HFFc6 (cell line): ENCODE data around the gene MRPS33. TPM values are rescaled to one million over a fixed set of nuclear protein-coding genes. Genes with fewer than 3 reads are reported as not detected.

Source experiments
- DNase-seq: peaks from one replicate; pipeline ENCODE4 v3.0.0-alpha.2; 2018
- H3K27ac Mint-ChIP-seq: 2 replicates; pipeline ENCODE4 v1.8.0; 2020; ENCODE audit warnings: mild to moderate bottlenecking, mixed read lengths
- H3K27me3 Mint-ChIP-seq: 2 replicates; pipeline ENCODE4 v1.8.0; 2021; ENCODE audit warnings: mild to moderate bottlenecking, moderate library complexity, mixed read lengths; ENCODE audit not compliant: insufficient read depth
- H3K36me3 Mint-ChIP-seq: 2 replicates; pipeline ENCODE4 v1.8.0; 2021; ENCODE audit warnings: low read depth, mixed read lengths
- H3K4me1 Mint-ChIP-seq: 2 replicates; pipeline ENCODE4 v1.8.0; 2020; ENCODE audit warnings: low read depth, mixed read lengths
- H3K4me3 Mint-ChIP-seq: 2 replicates; pipeline ENCODE4 v1.8.0; 2020; ENCODE audit warnings: mild to moderate bottlenecking, moderate library complexity, mixed read lengths
- H3K9me3 Mint-ChIP-seq: 2 replicates; pipeline ENCODE4 v1.8.0; 2020; ENCODE audit warnings: mild to moderate bottlenecking, mixed read lengths
- total RNA-seq, 6 experiments: library from RNA; stranded (reverse); fragmentation: NEBNext Ultra II Directional; extraction: Animal tissue kit (Norgen Biotek cat#: 25700); gene quantifications; 2 replicates in 1 of 6; 3 replicates in 5 of 6; pipeline ENCODE4 v1.2.3, GENCODE V29; 2021
- TF ChIP-seq, protein P1 (sequence below): fragments of 200-600 bp; sonication (generic); IDR thresholded peaks from 2 replicates; pipeline ENCODE4 v1.5.0; 2021; ENCODE audit warnings: antibody characterized with exemption, mild to moderate bottlenecking

Gene MRPS33
- total RNA-seq, 6 experiments from 2014 or later, result 61.7 to 78.9 (median 68.1) TPM

DNA sequence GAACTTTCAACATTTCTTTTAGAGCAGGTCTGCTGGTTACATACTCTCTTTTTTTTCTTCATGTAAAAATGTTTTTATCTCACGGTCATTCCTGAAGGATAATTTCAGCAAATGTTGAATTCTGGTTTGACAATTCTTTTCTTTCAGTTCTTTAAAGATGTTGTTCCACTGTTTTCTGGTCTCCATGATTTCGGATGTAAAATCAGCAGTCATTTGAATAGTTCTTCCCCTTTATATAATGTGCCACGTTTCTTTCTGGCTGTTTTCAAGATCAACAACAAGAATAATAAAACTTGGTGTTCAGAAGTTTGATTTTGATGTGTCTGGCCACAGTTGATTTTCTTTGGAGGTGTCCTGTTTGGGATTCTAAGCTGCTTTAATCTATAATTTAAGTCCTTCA lies 14.0 kb upstream of the MRPS33 start:
- H3K27me3 Mint-ChIP-seq, result peaks cover 6% of the 10 kb centered on the region
- H3K4me3 Mint-ChIP-seq, result no peak overlapping the region
- H3K36me3 Mint-ChIP-seq, result peaks cover 20% of the 10 kb centered on the region
- H3K9me3 Mint-ChIP-seq, result peaks cover 25% of the 10 kb centered on the region
- no peak overlapping the region for H3K27ac Mint-ChIP-seq
- TF ChIP-seq, protein P1, sequence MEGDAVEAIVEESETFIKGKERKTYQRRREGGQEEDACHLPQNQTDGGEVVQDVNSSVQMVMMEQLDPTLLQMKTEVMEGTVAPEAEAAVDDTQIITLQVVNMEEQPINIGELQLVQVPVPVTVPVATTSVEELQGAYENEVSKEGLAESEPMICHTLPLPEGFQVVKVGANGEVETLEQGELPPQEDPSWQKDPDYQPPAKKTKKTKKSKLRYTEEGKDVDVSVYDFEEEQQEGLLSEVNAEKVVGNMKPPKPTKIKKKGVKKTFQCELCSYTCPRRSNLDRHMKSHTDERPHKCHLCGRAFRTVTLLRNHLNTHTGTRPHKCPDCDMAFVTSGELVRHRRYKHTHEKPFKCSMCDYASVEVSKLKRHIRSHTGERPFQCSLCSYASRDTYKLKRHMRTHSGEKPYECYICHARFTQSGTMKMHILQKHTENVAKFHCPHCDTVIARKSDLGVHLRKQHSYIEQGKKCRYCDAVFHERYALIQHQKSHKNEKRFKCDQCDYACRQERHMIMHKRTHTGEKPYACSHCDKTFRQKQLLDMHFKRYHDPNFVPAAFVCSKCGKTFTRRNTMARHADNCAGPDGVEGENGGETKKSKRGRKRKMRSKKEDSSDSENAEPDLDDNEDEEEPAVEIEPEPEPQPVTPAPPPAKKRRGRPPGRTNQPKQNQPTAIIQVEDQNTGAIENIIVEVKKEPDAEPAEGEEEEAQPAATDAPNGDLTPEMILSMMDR, result no peak
- DNase-seq, result no peak
- H3K4me1 Mint-ChIP-seq, result no peaks in the 10 kb centered on the region

DNA sequence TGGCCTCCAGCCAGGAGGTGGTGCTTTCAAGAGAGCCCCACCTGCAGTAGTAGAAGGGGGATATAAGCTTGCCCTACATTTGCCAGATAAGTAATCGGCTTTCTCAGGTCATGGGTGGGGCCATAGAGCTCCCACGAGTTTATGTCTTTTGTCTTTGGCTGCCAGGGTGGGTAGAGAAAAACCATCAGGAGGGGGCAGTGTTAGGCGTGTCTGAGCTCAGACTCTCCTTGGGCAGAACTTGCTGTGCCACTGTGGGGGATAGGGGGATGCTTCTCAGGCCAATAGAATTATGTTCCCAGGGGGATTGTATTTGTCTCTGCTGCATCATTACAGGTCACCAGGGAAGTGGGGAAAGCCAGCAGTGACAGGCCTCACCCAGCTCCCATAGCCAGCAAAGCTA lies 12.3 kb upstream of the MRPS33 start:
- H3K27me3 Mint-ChIP-seq, result peaks cover 6% of the 10 kb centered on the region
- H3K4me3 Mint-ChIP-seq, result no peak overlapping the region
- peaks cover 25% of the 10 kb centered on the region for H3K9me3 Mint-ChIP-seq
- peaks cover 20% of the 10 kb centered on the region for H3K36me3 Mint-ChIP-seq
- TF ChIP-seq, protein P1, result peak; percentile 36; the same call in 1 of the 2 replicates
- DNase-seq, result no peak
- H3K4me1 Mint-ChIP-seq, result no peaks in the 10 kb centered on the region
- no peak overlapping the region for H3K27ac Mint-ChIP-seq

DNA sequence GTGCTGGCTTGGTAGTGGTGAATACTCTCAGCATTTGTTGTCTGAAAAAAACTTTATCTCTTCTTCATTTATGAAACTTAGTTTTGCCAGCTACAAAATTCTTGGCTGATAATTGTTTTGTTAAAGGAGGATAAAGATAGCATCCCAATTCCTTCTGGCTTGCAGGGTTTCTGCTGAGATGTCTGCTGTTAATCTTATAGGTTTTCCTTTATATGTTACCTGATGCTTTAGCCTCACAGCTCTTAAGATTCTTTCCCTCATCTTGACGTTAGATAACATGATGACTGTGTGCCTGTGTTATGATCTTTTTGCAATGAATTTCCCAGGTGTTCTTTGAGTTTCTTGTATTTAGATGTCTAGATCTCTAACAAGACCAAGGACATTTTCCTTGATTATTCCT lies 9.9 kb upstream of the MRPS33 start:
- Mint-ChIP-seq H3K27me3 (peaks cover 9% of the 10 kb centered on the region), H3K4me1 (no peaks in the 10 kb centered on the region), H3K36me3 (peaks cover 20% of the 10 kb centered on the region), H3K4me3 (no peak overlapping the region), H3K27ac (no peak overlapping the region), H3K9me3 (peaks cover 25% of the 10 kb centered on the region)
- DNase-seq, result no peak
- TF ChIP-seq, protein P1, result no peak

DNA sequence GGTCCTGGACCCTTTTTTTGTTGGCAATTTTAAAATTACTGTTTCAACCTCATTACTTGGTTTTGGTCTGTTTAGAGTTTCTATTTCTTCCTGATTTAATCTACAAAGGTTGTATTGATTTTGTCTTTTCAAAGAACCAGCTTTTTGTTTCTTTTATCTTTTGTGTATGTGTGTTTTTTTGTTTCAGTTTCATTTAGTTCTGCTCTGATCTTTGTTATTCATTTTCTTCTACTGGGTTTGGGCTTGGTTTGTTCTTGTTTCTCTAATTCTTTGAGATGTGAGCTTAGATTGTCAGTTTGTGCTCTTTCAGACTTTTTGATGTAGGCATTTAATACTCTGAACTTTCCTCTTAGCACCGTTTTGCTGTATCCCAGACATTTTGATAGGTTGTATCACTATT lies 8.5 kb upstream of the MRPS33 start:
- H3K9me3 Mint-ChIP-seq, result peaks cover 17% of the 10 kb centered on the region
- TF ChIP-seq, protein P1, result no peak
- DNase-seq, result no peak
- no peak overlapping the region for H3K27ac Mint-ChIP-seq
- peaks cover 12% of the 10 kb centered on the region; the same call in 1 of the 2 replicates for H3K36me3 Mint-ChIP-seq
- no peak overlapping the region for H3K4me3 Mint-ChIP-seq
- H3K4me1 Mint-ChIP-seq, result no peaks in the 10 kb centered on the region
- H3K27me3 Mint-ChIP-seq, result peaks cover 14% of the 10 kb centered on the region

DNA sequence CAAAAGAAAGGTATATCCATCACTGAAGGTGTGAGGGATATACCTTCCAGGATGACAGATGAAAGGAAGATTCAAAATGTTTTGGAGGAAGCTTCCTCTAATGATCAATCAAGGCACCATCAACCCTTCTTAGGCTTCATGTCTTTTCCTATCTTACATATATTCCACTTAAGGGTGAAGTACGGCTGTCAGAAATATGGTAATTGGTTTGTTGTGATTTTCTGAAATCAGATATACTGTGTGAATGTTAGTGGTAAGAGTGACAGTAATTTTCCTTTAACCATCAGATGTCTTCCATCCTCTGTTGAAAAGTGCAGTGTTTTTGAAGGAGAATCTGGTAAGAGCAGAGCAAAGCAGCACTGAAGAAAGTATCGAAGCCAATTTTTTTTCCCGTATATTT lies 2.8 kb upstream of the MRPS33 start:
- Mint-ChIP-seq H3K9me3 (peaks cover 7% of the 10 kb centered on the region), H3K4me1 (peaks cover 19% of the 10 kb centered on the region), H3K4me3 (no peak overlapping the region), H3K27me3 (peaks cover 14% of the 10 kb centered on the region), H3K36me3 (peaks cover 9% of the 10 kb centered on the region), H3K27ac (no peak overlapping the region)
- DNase-seq, result no peak
- TF ChIP-seq, protein P1, result no peak

DNA sequence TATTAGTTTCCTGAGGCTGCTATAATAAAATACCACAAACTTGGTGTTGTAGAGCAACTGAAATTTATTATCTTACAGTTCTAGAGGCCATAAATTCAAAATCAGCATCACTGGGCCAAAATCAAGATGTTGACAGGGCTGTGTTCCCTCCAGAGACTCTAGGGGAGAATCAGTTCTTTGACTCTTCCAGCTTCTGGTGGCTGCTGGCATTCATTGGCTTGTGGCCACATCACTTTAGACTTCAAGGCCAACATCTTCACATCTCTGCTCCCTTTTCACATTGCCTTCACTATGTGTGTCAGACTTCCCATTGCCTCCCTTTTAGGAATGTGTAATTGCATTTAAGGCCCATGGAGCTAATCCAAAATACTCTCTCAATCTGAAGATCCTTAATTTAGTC lies 1.6 kb upstream of the MRPS33 start:
- no peak for DNase-seq
- peaks cover 31% of the 10 kb centered on the region for H3K4me1 Mint-ChIP-seq
- peaks cover 9% of the 10 kb centered on the region for H3K36me3 Mint-ChIP-seq
- H3K27ac Mint-ChIP-seq, result no peak overlapping the region
- H3K4me3 Mint-ChIP-seq, result no peak overlapping the region
- H3K9me3 Mint-ChIP-seq, result peaks cover 7% of the 10 kb centered on the region
- peaks cover 14% of the 10 kb centered on the region for H3K27me3 Mint-ChIP-seq
- TF ChIP-seq, protein P1, result no peak
